Neural crest cell (in vitro differentiated cells): ENCODE data around the gene BMPR1A. TPM values are rescaled to one million over a fixed set of nuclear protein-coding genes. Genes with fewer than 3 reads are reported as not detected.
A peak's percentile ranks its signal among the peaks of the same experiment; 100 is the strongest.
"Not testable (repeated sequence)": the region's sequence is repeated elsewhere in the genome, so short reads cannot be mapped to it uniquely, and the experiment has no call there.

Experiments
- DNase-seq: peaks from one replicate; pipeline ENCODE4 v3.0.0; 2021; ENCODE audit warnings: low read depth, mixed read lengths, low spot score
- H3K27ac Mint-ChIP-seq: one replicate; pipeline ENCODE4 v1.8.0; 2021; ENCODE audit warnings: mild to moderate bottlenecking, mixed read lengths; ENCODE audit not compliant: unreplicated experiment
- H3K27me3 Mint-ChIP-seq: 2 replicates; pipeline ENCODE4 v1.8.0; 2021; ENCODE audit warnings: low read depth, mild to moderate bottlenecking, mixed read lengths
- H3K36me3 Mint-ChIP-seq: 2 replicates; pipeline ENCODE4 v1.8.0; 2021; ENCODE audit warnings: low read depth, mild to moderate bottlenecking, mixed read lengths
- H3K4me1 Mint-ChIP-seq: 2 replicates; pipeline ENCODE4 v1.8.0; 2021; ENCODE audit warnings: mixed read lengths
- H3K4me3 Mint-ChIP-seq: one replicate; pipeline ENCODE4 v1.8.0; 2021; ENCODE audit warnings: mild to moderate bottlenecking, mixed read lengths
- H3K9me3 Mint-ChIP-seq: 2 replicates; pipeline ENCODE4 v1.8.0; 2021; ENCODE audit warnings: mixed read lengths
- CTCF ChIP-seq: fragments of 200-600 bp; sonication (generic); conservative IDR thresholded peaks from 2 replicates; pipeline ENCODE4 v1.5.0; 2021; ENCODE audit warnings: antibody characterized with exemption, mild to moderate bottlenecking
- total RNA-seq: library from RNA; stranded (reverse); gene quantifications from 2 replicates; pipeline ENCODE4 v1.2.1, GENCODE V29; 2021

BMPR1A gene
- total RNA-seq, 1 donor from 2014 or later = 78.6 TPM

DNA sequence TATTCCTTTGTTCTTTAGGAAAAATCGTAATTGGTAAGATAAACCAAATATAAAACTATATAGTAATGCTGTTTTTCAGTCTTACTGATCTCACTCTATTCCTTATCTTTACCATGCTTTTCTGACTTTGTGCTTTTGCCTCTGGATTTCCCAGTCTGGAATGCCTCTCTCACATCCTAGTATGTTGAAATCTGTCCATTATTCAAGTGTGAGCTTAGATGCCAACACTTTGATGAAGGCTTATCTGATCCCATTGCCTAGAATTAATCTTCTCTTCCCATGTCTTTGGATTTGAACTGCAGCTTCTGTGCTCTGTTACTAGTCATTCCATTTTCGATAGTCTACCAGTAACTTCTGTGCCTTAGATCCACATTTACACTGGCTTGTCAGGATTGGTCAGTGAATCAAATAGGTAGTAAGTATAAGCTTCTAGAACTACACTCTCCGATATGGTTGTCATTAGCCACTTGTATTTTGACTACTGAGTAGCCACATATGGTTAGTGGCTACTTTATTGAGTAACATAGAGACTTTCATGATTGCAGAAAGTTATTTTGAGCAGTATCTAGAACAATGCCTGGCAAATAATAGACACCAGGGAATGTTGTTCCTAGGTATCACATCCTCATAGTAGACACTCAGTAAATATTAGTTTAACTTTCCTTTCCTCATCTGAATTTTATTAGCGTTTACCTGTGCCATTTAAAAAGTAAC, 92.9 kb downstream of the BMPR1A start:
- no peak for DNase-seq
- no peaks in the 10 kb centered on the region for H3K27me3 Mint-ChIP-seq
- H3K4me1 Mint-ChIP-seq = peaks cover 4% of the 10 kb centered on the region
- no peaks in the 10 kb centered on the region for H3K9me3 Mint-ChIP-seq
- H3K27ac Mint-ChIP-seq = no peak overlapping the region
- no peak overlapping the region for H3K4me3 Mint-ChIP-seq
- TF ChIP-seq CTCF = no peak
- H3K36me3 Mint-ChIP-seq = peaks cover 7% of the 10 kb centered on the region

- Mint-ChIP-seq H3K9me3 (no peaks in the 10 kb centered on the region), H3K27ac (no peak overlapping the region)
Measured at GRCh38 chr10:86850481-86850880, 94.1 kb downstream of the BMPR1A start.

GRCh38 chr10:86851328-86852207, 95.1 kb downstream of the BMPR1A start:
- Mint-ChIP-seq H3K27ac (peak overlapping the region; percentile 44), H3K36me3 (peaks cover 7% of the 10 kb centered on the region), H3K4me1 (peaks cover 7% of the 10 kb centered on the region), H3K9me3 (no peaks in the 10 kb centered on the region), H3K4me3 (no peak overlapping the region), H3K27me3 (no peaks in the 10 kb centered on the region)
- TF ChIP-seq CTCF = no peak
- DNase-seq = no peak

More at GRCh38 chr10:86850481-86850880, 94.1 kb downstream of the BMPR1A start:
- Mint-ChIP-seq H3K4me1 (peaks cover 5% of the 10 kb centered on the region), H3K27me3 (no peaks in the 10 kb centered on the region), H3K4me3 (no peak overlapping the region), H3K36me3 (peaks cover 7% of the 10 kb centered on the region)
- no peak for TF ChIP-seq CTCF
- no peak for DNase-seq

DNA sequence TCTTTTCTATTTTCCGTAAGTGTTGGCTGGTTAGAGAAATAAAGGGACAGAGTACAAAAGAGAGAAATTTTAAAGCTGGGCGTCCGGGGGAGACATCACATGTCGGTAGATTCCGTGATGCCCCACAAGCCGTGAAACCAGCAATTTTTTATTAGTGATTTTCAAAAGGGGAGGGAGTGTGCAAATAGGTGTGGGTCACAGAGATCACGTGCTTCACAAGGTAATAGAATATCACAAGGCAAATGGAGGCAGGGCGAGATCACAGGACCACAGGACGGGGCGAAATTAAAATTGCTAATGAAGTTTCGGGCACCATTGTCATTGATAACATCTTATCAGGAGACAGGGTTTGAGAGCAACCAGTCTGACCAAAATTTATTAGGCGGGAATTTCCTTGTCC, 97.2 kb downstream of the BMPR1A start:
- not testable (repeated sequence) for H3K27ac Mint-ChIP-seq, H3K27me3 Mint-ChIP-seq, DNase-seq, H3K9me3 Mint-ChIP-seq, H3K4me3 Mint-ChIP-seq
- peaks cover 19% of the 10 kb centered on the region for H3K36me3 Mint-ChIP-seq
- peaks cover 13% of the 10 kb centered on the region for H3K4me1 Mint-ChIP-seq

DNA sequence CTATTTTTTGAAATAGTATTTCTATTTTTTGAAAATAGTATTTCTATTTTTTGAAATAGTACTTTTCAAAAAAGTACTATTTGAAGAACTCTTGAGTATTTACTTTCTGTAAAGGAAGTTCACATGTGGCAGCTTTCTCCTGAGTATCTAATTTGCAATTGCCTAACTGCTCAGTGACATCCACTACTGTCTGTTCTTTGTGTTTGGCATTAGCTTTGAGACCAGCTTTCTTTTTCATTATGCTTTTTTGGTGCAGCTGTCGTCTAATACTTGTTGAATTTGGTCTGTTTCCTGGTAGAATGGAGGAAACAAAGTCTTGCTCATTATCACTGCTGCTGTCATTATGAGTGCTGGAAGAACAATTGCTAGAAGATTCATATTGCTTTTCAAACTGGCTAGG, 99.1 kb downstream of the BMPR1A start:
- peaks cover 19% of the 10 kb centered on the region for H3K36me3 Mint-ChIP-seq
- DNase-seq = no peak
- no peak overlapping the region for H3K4me3 Mint-ChIP-seq
- H3K27me3 Mint-ChIP-seq = no peaks in the 10 kb centered on the region
- H3K9me3 Mint-ChIP-seq = no peaks in the 10 kb centered on the region
- H3K4me1 Mint-ChIP-seq = peaks cover 13% of the 10 kb centered on the region
- H3K27ac Mint-ChIP-seq = no peak overlapping the region
- TF ChIP-seq CTCF = no peak

- no peak for DNase-seq
- H3K36me3 Mint-ChIP-seq = peaks cover 19% of the 10 kb centered on the region
- H3K4me1 Mint-ChIP-seq = peaks cover 13% of the 10 kb centered on the region
- H3K27ac Mint-ChIP-seq = no peak overlapping the region
- no peak overlapping the region for H3K4me3 Mint-ChIP-seq
- H3K9me3 Mint-ChIP-seq = no peaks in the 10 kb centered on the region
- H3K27me3 Mint-ChIP-seq = no peaks in the 10 kb centered on the region
- no peak for TF ChIP-seq CTCF
Measured at GRCh38 chr10:86856156-86856555, 99.7 kb downstream of the BMPR1A start.
